NT2/D1 (cell line): ENCODE results near the gene CTBP1.

ENCODE experiments used
- DNase-seq: peaks from one replicate; pipeline ENCODE4 v3.0.0-alpha.2; 2011; ENCODE audit warnings: low read depth, low spot score
- H3K27me3 ChIP-seq: 2 replicates; pipeline ENCODE4 v1.6.0; 2011; ENCODE audit warnings: mild to moderate bottlenecking; ENCODE audit not compliant: insufficient read length, insufficient read depth
- H3K36me3 ChIP-seq: 2 replicates; pipeline ENCODE4 v1.6.1; 2011; ENCODE audit warnings: mild to moderate bottlenecking, low read length, mixed read lengths; ENCODE audit not compliant: insufficient read depth, insufficient read length
- H3K4me1 ChIP-seq: 2 replicates; pipeline ENCODE4 v1.5.1; 2011; ENCODE audit not compliant: insufficient read depth, insufficient read length
- H3K4me3 ChIP-seq: 2 replicates; pipeline ENCODE4 v1.5.1; 2011; ENCODE audit warnings: low read depth; ENCODE audit not compliant: insufficient read length
- H3K9ac ChIP-seq: 2 replicates; pipeline ENCODE4 v1.6.0; 2011; ENCODE audit warnings: low read depth; ENCODE audit not compliant: insufficient read length
- H3K9me3 ChIP-seq: 2 replicates; pipeline ENCODE4 v1.5.1; 2011; ENCODE audit warnings: mild to moderate bottlenecking, low read length; ENCODE audit not compliant: insufficient read depth
- SUZ12 ChIP-seq: IDR thresholded peaks from 2 replicates; pipeline ENCODE4 v1.6.1; 2011; ENCODE audit not compliant: insufficient read length, insufficient read depth; ENCODE audit errors: extremely low read depth
- YY1 ChIP-seq: IDR thresholded peaks from 2 replicates; pipeline ENCODE4 v1.6.1; 2011; ENCODE audit not compliant: insufficient read length, insufficient read depth
- ZNF274 ChIP-seq: IDR thresholded peaks from 2 replicates; pipeline ENCODE4 v1.6.1; 2011; ENCODE audit warnings: mild to moderate bottlenecking, low read depth, low read length

CTBP1 gene

DNA sequence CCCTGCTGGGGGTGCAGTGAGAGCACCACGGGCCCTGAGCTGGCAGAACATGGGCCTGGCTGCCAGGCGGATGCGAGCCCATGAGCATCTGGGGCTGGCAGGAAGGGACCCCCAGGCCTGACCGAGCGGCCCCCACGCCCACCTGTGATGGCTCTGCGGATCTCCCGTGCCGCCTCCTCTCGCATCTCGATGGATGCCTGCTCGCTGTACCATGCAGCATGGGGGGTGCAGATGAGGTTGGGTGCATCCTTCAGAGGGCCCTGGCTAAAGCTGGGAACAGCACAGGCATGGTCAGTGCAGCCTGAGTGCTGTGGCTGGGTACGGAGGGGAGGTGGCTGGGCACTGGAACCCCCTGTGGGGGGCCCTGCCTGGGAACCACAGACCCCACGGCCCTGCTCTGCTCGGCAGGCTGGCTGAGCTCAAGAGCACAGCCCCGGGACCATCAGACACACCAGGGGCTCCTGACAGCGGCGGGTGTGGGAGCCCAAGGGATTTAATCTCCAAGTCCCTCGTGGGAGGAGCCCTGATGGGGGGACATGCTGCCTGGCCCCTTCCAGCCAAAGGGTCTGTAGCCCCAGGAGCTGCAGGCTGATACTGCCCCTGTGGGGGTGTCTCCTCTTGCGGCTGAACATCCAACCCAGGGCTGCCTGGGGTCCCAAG is 35.5 kb downstream of the CTBP1 start:
- Histone ChIP-seq H3K9ac (no peak overlapping the region), H3K27me3 (no peaks in the 10 kb centered on the region), H3K4me3 (no peak overlapping the region), H3K36me3 (peaks cover 87% of the 10 kb centered on the region), H3K9me3 (no peaks in the 10 kb centered on the region), H3K4me1 (peaks cover 22% of the 10 kb centered on the region)
- TF ChIP-seq ZNF274 (no peak), YY1 (no peak)
- no peak for DNase-seq

DNA sequence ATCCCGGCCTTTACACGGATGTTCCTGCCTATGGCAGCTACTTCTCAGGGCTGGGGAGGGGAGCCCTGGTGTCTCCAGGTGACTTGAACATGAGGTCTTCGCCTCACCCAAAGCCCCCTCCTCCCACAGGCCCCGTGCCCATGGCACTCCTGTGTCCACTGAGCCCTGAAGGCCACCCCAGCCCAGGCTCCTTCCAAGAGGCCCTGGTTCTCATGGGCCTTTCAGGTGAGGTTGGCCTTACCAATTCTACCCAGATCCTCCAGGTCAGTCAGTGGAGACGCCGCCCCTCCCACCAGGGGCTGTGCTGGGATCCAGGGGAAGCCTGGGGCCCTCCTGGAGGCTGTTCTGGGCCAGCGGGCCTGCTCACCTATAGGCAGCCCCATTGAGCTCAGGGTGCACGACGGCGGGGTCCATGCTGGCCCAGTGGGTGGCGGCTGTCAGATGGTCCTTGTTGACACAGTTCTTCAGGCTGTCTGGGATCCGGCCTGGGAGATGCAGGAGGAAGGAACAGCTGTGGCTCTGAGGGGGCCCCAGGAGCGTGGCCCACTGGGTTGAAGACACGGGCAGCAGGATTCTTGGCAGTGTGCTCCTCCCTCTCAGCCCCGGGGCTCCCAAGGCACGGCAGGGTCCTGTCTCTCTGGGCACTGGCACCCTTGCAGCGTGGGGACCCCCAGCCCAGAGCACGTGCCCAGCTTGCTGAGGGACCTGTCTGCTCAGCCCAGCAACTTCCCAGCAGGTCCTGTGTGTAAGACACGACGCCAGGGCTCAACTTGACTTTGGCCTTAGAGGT is 36.2 kb downstream of the CTBP1 start:
- Histone ChIP-seq H3K36me3 (peaks cover 84% of the 10 kb centered on the region), H3K4me3 (no peak overlapping the region), H3K9me3 (no peaks in the 10 kb centered on the region), H3K27me3 (no peaks in the 10 kb centered on the region), H3K9ac (no peak overlapping the region), H3K4me1 (peaks cover 24% of the 10 kb centered on the region)
- DNase-seq: no peak
- TF ChIP-seq YY1 (no peak), ZNF274 (no peak), SUZ12 (no peak)

DNA sequence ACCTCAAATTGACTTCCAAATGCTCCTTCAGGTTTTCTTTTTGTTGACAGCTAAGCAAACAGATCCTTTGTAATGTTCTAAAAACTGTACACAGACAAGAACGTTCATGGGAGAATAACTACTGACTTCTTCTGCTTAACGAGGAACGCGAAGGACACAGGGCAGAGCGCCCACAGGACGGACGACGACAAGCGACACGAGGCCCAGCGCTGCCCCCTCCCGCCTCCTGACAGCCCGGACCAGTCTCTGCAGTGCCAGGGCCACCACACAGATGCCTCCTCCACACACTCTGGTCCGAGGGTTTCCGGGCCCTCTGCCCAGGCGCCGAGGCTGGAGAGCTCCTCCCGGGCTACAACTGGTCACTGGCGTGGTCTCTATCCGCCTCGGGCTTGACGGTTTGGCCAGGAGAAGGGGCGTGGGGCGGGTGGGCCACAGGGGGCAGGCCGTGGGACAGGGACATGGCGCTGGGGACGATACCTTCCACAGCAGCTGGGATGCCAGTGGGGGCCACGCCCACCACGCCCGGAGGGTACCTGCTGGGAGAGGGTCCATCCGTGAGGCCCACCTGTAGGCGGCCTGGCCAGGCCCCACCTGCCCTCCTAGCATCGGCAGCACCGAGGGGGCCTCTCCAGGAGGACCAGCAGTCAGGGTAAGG is 36.9 kb downstream of the CTBP1 start:
- TF ChIP-seq ZNF274 (no peak), YY1 (no peak), SUZ12 (no peak)
- H3K36me3 ChIP-seq: peaks cover 76% of the 10 kb centered on the region
- H3K4me1 ChIP-seq: peaks cover 25% of the 10 kb centered on the region
- no peaks in the 10 kb centered on the region for H3K9me3 ChIP-seq
- no peaks in the 10 kb centered on the region for H3K27me3 ChIP-seq
- no peak overlapping the region for H3K9ac ChIP-seq
- no peak overlapping the region for H3K4me3 ChIP-seq
- DNase-seq: no peak

DNA sequence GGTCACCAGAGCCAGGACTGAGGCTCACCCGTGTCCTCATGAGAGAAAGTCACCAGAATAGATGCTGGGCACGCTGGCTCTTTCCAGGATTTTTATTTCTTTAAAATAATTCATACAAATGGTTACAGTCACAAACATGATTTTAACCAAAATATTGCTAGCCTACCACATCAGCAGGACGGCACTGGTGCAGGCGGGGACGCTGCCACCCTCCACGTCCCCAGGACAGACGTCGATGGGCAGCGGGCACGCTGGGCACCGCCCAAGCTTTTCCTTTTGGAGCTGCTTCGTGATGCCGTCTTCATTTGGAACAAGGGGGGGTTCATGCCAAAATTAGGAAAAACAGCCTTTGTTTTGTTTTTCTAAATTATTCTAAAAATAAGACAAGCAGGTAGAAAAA is 37.6 kb downstream of the CTBP1 start:
- Histone ChIP-seq H3K27me3 (no peaks in the 10 kb centered on the region), H3K9me3 (no peaks in the 10 kb centered on the region), H3K4me1 (peaks cover 27% of the 10 kb centered on the region), H3K36me3 (peaks cover 70% of the 10 kb centered on the region), H3K4me3 (no peak overlapping the region), H3K9ac (no peak overlapping the region)
- no peak for TF ChIP-seq YY1
- TF ChIP-seq SUZ12: no peak
- no peak for TF ChIP-seq ZNF274
- DNase-seq: no peak

DNA sequence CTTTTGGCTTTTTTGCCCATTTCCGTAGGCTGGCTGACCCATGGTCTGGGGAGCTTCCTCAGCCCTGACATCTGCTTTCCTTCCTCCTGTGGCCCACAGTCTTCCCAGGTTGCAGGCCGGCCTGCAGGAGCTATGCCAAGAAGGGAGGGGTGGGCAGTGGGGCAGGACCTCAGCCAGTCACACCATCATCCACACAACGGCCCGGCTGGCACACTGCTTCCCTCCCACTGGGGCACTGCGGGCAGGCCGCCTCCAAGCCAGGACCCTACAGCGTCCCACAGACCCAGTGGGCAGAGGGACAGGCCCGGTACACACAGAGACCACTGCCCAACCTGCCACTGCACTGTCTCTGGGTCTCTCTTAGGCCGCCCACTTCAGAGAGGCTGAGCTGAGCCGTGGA is 38.0 kb downstream of the CTBP1 start:
- Histone ChIP-seq H3K4me3 (no peak overlapping the region), H3K27me3 (no peaks in the 10 kb centered on the region), H3K9ac (no peak overlapping the region), H3K36me3 (peaks cover 66% of the 10 kb centered on the region), H3K4me1 (peaks cover 26% of the 10 kb centered on the region), H3K9me3 (no peaks in the 10 kb centered on the region)
- no peak for DNase-seq
- TF ChIP-seq YY1 (no peak), SUZ12 (no peak), ZNF274 (no peak)

DNA sequence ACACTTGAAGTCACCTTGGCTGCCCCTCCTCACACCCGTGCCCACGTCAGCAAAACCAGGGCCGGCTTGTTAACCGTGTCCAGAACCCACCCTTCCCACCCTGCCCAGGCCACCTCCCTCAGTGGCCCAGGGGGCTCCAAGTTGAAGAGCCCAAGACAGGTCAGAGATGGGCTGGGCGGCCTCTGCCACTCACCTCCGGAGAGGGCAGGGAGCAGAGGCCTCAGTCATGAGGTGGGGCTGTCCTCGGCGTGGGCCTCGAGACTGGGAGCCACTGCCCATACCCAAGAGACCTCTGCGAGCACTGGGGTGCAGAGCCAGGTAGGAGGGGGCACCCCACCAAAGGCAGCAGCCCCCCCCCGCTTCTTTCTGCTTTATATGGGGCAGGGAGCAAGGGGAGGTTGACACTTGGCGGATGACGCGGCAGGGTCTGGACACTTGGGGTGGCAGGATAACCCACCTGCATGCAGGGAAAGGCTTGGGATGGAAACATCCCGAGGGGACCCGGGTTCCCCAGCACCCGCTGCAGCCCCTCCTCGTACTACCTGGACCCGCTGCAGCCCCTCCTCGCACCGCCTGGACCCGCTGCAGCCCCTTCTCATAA is 38.6 kb downstream of the CTBP1 start:
- H3K36me3 ChIP-seq: peaks cover 60% of the 10 kb centered on the region

DNA sequence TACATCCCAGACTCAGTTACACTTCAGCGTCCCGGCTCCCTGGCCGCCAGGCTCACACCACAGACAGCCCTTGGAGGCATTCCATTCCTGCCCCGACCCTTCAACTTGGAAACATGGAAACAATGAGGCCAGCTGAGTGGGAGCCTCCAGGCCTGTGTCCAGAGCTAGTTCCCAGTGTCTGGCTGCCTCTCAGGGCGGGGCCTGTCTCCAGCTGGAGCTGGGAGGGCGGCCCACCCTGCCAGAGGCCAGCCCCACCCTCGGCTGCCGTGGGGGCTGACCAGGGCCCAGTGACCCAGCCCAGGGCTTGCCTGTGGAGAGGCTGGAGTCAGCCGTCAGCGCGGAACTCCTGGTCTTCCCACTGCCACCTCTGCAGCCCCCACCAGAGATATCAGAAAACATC is 39.1 kb downstream of the CTBP1 start:
- no peak for DNase-seq
- Histone ChIP-seq H3K9me3 (no peaks in the 10 kb centered on the region), H3K9ac (no peak overlapping the region), H3K27me3 (no peaks in the 10 kb centered on the region), H3K36me3 (peaks cover 54% of the 10 kb centered on the region), H3K4me3 (no peak overlapping the region), H3K4me1 (peaks cover 26% of the 10 kb centered on the region)
- TF ChIP-seq YY1: no peak
- TF ChIP-seq ZNF274: no peak
- TF ChIP-seq SUZ12: no peak

More for the DNA sequence above, 38.6 kb downstream of the CTBP1 start:
- Histone ChIP-seq H3K4me1 (peaks cover 22% of the 10 kb centered on the region), H3K9ac (no peak overlapping the region), H3K27me3 (no peaks in the 10 kb centered on the region), H3K4me3 (no peak overlapping the region), H3K9me3 (no peaks in the 10 kb centered on the region)
- no peak for TF ChIP-seq ZNF274
- no peak for TF ChIP-seq SUZ12
- no peak for TF ChIP-seq YY1
- DNase-seq: no peak
